VCaP (cell line): ENCODE measurements around the gene CTNND2.

Source experiments
- H3K27ac ChIP-seq: fragments of 450-650 bp; 2 replicates; pipeline ENCODE4 v1.5.1; 2017
- CTCF ChIP-seq: fragments of 450-650 bp; conservative IDR thresholded peaks from 2 replicates; pipeline ENCODE4 v1.5.1; 2017; ENCODE audit warnings: mild to moderate bottlenecking, moderate library complexity

The CTNND2 gene

GRCh38 chr5:11711932-11712331 is 192.3 kb downstream of the CTNND2 start:
- no peak for TF ChIP-seq CTCF
- peak overlapping the region; percentile 66 for H3K27ac ChIP-seq

GRCh38 chr5:11709021-11709420 is 195.2 kb downstream of the CTNND2 start:
- H3K27ac ChIP-seq, result peak overlapping the region; percentile 32
- no peak for TF ChIP-seq CTCF

- no peak for TF ChIP-seq CTCF
- no peak overlapping the region for H3K27ac ChIP-seq
Measured at GRCh38 chr5:11704916-11705315, 199.3 kb downstream of the CTNND2 start.

- no peak overlapping the region for H3K27ac ChIP-seq
- no peak for TF ChIP-seq CTCF
Measured at GRCh38 chr5:11700391-11700790, 203.9 kb downstream of the CTNND2 start.

- TF ChIP-seq CTCF, result no peak
- H3K27ac ChIP-seq, result no peak overlapping the region
Measured at GRCh38 chr5:11692636-11693035, 211.6 kb downstream of the CTNND2 start.

- TF ChIP-seq CTCF, result no peak
Measured at GRCh38 chr5:11687498-11687897, 216.7 kb downstream of the CTNND2 start.

GRCh38 chr5:11684607-11685006 is 219.6 kb downstream of the CTNND2 start:
- no peak for TF ChIP-seq CTCF
- H3K27ac ChIP-seq, result no peak overlapping the region

More at GRCh38 chr5:11687498-11687897, 216.7 kb downstream of the CTNND2 start:
- no peak overlapping the region for H3K27ac ChIP-seq

- no peak for TF ChIP-seq CTCF
- H3K27ac ChIP-seq, result no peak overlapping the region
Measured at GRCh38 chr5:11683666-11684065, 220.6 kb downstream of the CTNND2 start.
